VCaP (cell line): Measurements from ENCODE around the gene SCAMP2.

ENCODE experiments used
- H3K27ac ChIP-seq: fragments of 450-650 bp; 2 replicates; pipeline ENCODE4 v1.5.1; 2017
- TF ChIP-seq, protein P1 (sequence below): fragments of 450-650 bp; conservative IDR thresholded peaks from 2 replicates; pipeline ENCODE4 v1.5.1; 2017; ENCODE audit warnings: mild to moderate bottlenecking, moderate library complexity

The SCAMP2 gene

DNA sequence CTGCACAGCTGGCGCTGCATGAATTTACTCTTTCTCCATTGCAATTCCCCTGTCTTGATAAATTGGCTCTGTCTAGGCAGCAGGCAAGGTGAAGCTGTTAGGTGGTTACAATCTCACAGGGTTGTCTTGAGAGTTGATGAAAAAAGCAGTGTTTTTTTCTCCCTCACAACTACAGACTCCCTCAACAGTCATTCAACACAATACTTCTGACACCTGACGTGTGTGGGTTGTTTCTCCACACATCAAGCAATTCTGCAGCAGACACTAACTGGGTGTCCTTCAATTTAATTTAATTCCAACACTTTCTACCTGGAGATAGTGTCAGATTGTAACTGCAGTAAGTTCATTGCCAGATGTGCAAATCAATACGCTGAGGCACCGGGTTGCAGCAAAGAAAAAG is 5.1 kb upstream of the SCAMP2 start:
- TF ChIP-seq, protein P1, sequence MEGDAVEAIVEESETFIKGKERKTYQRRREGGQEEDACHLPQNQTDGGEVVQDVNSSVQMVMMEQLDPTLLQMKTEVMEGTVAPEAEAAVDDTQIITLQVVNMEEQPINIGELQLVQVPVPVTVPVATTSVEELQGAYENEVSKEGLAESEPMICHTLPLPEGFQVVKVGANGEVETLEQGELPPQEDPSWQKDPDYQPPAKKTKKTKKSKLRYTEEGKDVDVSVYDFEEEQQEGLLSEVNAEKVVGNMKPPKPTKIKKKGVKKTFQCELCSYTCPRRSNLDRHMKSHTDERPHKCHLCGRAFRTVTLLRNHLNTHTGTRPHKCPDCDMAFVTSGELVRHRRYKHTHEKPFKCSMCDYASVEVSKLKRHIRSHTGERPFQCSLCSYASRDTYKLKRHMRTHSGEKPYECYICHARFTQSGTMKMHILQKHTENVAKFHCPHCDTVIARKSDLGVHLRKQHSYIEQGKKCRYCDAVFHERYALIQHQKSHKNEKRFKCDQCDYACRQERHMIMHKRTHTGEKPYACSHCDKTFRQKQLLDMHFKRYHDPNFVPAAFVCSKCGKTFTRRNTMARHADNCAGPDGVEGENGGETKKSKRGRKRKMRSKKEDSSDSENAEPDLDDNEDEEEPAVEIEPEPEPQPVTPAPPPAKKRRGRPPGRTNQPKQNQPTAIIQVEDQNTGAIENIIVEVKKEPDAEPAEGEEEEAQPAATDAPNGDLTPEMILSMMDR, result no peak
- H3K27ac ChIP-seq, result no peak overlapping the region

- peak overlapping the region; percentile 82 for H3K27ac ChIP-seq
- TF ChIP-seq, protein P1, result no peak
Observed at GRCh38 chr15:74873756-74874424, 725 bp upstream of the SCAMP2 start.

- TF ChIP-seq, protein P1, result no peak
- peak overlapping the region; percentile 82 for H3K27ac ChIP-seq
Observed at GRCh38 chr15:74872702-74873035, 496 bp downstream of the SCAMP2 start.

DNA sequence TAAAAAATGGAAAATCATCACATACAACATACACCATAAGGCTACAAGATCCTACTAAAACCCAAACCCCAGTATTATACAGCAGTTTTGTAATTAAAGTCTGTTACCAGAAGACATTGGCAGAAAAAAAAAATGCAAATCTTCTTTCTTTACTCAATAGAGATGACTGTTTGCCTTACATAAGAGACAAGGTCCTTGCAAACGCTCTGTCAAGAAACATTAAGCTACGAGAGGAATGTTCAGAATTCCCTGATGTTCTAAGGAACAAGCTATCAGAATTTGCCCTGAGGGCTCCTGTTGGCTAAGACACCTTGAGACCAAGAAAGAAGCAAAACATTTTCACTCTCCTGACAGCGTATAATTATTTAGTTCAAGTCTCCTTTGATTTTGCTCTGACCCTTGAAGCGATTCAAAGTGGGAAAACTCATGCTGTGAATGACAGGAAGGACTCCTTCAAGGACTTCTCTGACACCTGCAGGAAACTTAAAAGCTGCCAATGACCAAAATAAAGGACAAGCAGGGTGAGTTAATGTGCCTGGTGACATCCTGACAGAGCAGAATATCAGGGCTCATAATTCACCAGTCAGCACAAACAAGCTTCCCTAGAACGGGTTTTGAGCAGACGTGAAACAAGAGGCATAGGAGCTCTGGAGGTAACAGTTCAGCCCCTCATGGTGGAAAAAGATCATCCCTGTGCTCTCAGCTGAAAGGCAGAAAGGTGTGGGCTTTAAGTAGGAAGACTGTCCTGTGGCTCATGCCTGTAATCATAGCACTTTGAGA is 2.5 kb downstream of the SCAMP2 start:
- TF ChIP-seq, protein P1, result no peak
- peak overlapping the region; percentile 14; the same call in 1 of the 2 replicates for H3K27ac ChIP-seq

- TF ChIP-seq, protein P1, result no peak
- H3K27ac ChIP-seq, result 0 out of 2 replicates have a peak overlapping the region, but pooled peaks have one; percentile 14
Observed at GRCh38 chr15:74869726-74870407, 3.3 kb downstream of the SCAMP2 start.

- TF ChIP-seq, protein P1, result no peak
- no peak overlapping the region for H3K27ac ChIP-seq
Observed at GRCh38 chr15:74869372-74869725, 3.8 kb downstream of the SCAMP2 start.

DNA sequence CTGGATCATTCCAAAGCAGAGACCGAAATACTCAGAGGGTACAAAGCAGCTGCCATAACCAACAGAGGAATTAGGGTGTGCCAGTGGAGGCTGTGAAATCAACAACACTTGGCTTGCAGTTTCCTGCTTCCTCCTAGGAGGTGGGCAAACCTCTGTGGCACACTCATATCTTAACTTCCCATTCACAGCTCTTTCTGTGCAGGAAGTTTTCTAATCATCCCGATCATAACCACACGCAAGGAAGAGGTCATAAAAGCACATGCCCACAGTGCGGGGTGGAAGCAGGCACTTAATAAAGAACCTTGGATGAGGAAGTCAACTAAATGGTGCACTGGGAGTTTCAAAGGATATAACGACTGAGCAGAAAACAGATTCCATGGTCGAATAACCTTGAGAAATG is 5.1 kb downstream of the SCAMP2 start:
- H3K27ac ChIP-seq, result no peak overlapping the region

More for the DNA sequence above, 5.1 kb downstream of the SCAMP2 start:
- TF ChIP-seq, protein P1, result no peak
